ENCODE data around the gene SMYD4.

The SMYD4 gene

GRCh38 chr17:1829592-1830257 lies at the start of gene SMYD4, which contains the start of gene RPA1 (continued):
- no peak for TF ChIP-seq ZNF645 (tag by site-specific recombination; IDR thresholded peaks at IDR 0.05)
- no peak for TF ChIP-seq ZNF174 (tag by site-specific recombination; IDR thresholded peaks at IDR 0.05)
- TF ChIP-seq ZNF521 (tag by site-specific recombination; IDR thresholded peaks at IDR 0.05) = no peak
- no peak for TF ChIP-seq ZNF157 (tag by site-specific recombination; IDR thresholded peaks at IDR 0.05)
- peak; percentile 25; the same call in 1 of the 2 replicates for TF ChIP-seq EGR2 (tag by site-specific recombination; IDR thresholded peaks at IDR 0.05; ENCODE audit: low read depth)
- peak; percentile 59 for TF ChIP-seq ZNF341 (tag by site-specific recombination; IDR thresholded peaks at IDR 0.05; ENCODE audit: low read depth)
- peak; percentile 42 for TF ChIP-seq ZSCAN30 (tag by site-specific recombination; IDR thresholded peaks at IDR 0.05)
- no peak for TF ChIP-seq ZNF214 (tag by site-specific recombination; IDR thresholded peaks at IDR 0.05; ENCODE audit: borderline replicate concordance)
- no peak for TF ChIP-seq ZNF610 (tag by site-specific recombination; IDR thresholded peaks at IDR 0.05; ENCODE audit: borderline replicate concordance)
- 0 out of 2 replicates have a peak, but pooled peaks have one; percentile 47 for TF ChIP-seq ZNF501 (tag by site-specific recombination; IDR thresholded peaks at IDR 0.05)
- no peak for TF ChIP-seq ZNF548 (tag by site-specific recombination; IDR thresholded peaks at IDR 0.05)
- 0 out of 2 replicates have a peak, but pooled peaks have one; percentile 1 for TF ChIP-seq ZNF600 (tag by site-specific recombination; IDR thresholded peaks at IDR 0.05)
- TF ChIP-seq ZSCAN18 (tag by site-specific recombination; IDR thresholded peaks at IDR 0.05) = no peak
- TF ChIP-seq ZNF155 (tag by site-specific recombination; IDR thresholded peaks at IDR 0.05) = no peak
- TF ChIP-seq ZNF660 (tag by site-specific recombination; IDR thresholded peaks at IDR 0.05) = peak; percentile 68; the same call in 1 of the 2 replicates
- TF ChIP-seq ZNF48 (tag by site-specific recombination; IDR thresholded peaks at IDR 0.05) = no peak
- TF ChIP-seq KLF10 (tag by site-specific recombination; IDR thresholded peaks at IDR 0.05) = peak; percentile 69
- TF ChIP-seq FEZF1 (tag by site-specific recombination; IDR thresholded peaks at IDR 0.05) = no peak
- TF ChIP-seq HOXA7 (CRISPR knock-in tag; IDR thresholded peaks at IDR 0.05; ENCODE audit: borderline replicate concordance) = no peak
- no peak for TF ChIP-seq ZNF658 (tag by site-specific recombination; IDR thresholded peaks at IDR 0.05)
- TF ChIP-seq BCL11A (tag by site-specific recombination; IDR thresholded peaks at IDR 0.05; ENCODE audit: low read depth) = no peak
- TF ChIP-seq ZBTB44 (tag by site-specific recombination; IDR thresholded peaks at IDR 0.05) = 0 out of 2 replicates have a peak, but pooled peaks have one; percentile 36
- no peak for TF ChIP-seq REST (tag by site-specific recombination; IDR thresholded peaks at IDR 0.05)
- TF ChIP-seq ZNF223 (tag by site-specific recombination; IDR thresholded peaks at IDR 0.05) = no peak
- no peak for TF ChIP-seq ZNF335 (tag by site-specific recombination; conservative IDR thresholded peaks at IDR 0.05)
- no peak for TF ChIP-seq ZNF114 (tag by site-specific recombination; IDR thresholded peaks at IDR 0.05)
- TF ChIP-seq ZNF707 (tag by site-specific recombination; IDR thresholded peaks at IDR 0.05) = no peak
- TF ChIP-seq ZNF354C (tag by site-specific recombination; IDR thresholded peaks at IDR 0.05; ENCODE audit: borderline replicate concordance, low read depth) = no peak
- no peak for TF ChIP-seq ZNF350 (tag by site-specific recombination; IDR thresholded peaks at IDR 0.05)
- no peak for TF ChIP-seq ZNF513 (tag by site-specific recombination; IDR thresholded peaks at IDR 0.05)
- TF ChIP-seq GLI2 (tag by site-specific recombination; IDR thresholded peaks at IDR 0.05; ENCODE audit: borderline replicate concordance, low read depth) = no peak
- no peak for TF ChIP-seq ZBTB7A (tag by site-specific recombination; IDR thresholded peaks at IDR 0.05; ENCODE audit: low read depth)
- no peak for TF ChIP-seq ZNF654 (tag by site-specific recombination; IDR thresholded peaks at IDR 0.05; ENCODE audit: low read depth)

Data from HEK293 (cell line).